GM21526 (cell line): Measurements from ENCODE around the gene CARD19.
A peak's percentile ranks its signal among the peaks of the same experiment; 100 is the strongest.

Source experiments
- ATAC-seq: cut with Tn5 transposase; IDR thresholded peaks from one replicate; pipeline ENCODE4 v1.9.1; 2021; ENCODE audit warnings: moderate library complexity; ENCODE audit not compliant: unreplicated experiment, low FRiP score

Gene CARD19, protein sequence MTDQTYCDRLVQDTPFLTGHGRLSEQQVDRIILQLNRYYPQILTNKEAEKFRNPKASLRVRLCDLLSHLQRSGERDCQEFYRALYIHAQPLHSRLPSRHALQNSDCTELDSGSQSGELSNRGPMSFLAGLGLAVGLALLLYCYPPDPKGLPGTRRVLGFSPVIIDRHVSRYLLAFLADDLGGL

DNA sequence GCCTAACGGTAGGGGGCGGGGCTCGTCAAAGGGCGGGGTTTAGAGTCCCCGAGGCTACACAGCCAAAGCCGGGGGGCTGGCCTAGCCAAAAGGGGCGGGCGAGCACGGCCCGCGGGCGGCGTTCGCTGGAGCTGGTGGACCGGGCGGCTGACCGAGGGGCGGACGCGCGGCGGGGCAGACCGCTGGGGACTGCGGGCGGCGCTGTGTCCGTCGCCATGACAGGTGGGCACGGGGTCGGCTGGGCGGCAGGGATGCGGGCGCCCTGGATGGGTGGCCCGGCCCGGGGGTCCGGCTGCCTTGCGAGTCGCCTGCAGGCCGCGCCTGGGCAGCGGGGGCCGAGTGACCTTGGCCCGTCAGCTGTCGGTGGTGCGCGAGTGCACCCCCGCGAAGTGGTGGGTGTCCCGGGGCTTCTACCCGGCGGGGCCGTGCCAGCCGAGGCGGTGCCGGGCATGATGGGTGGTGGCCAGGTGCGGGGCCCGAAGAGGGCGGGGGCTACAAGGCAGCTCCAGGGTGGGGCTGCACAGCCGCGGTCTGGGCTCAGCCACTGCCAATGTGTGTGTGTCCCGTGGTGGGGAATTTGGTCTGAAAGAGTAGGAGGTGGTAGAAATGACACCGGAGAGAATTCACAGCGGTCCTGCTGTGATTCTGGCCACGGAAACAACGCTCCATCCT lies at the start of gene CARD19:
Gene CARD19, plus strand, starts transcription at position 87 of the 672 bp plus-strand sequence. Its CDS starts 129 bp downstream, at position 216.
- ATAC-seq: peak; percentile 38

DNA sequence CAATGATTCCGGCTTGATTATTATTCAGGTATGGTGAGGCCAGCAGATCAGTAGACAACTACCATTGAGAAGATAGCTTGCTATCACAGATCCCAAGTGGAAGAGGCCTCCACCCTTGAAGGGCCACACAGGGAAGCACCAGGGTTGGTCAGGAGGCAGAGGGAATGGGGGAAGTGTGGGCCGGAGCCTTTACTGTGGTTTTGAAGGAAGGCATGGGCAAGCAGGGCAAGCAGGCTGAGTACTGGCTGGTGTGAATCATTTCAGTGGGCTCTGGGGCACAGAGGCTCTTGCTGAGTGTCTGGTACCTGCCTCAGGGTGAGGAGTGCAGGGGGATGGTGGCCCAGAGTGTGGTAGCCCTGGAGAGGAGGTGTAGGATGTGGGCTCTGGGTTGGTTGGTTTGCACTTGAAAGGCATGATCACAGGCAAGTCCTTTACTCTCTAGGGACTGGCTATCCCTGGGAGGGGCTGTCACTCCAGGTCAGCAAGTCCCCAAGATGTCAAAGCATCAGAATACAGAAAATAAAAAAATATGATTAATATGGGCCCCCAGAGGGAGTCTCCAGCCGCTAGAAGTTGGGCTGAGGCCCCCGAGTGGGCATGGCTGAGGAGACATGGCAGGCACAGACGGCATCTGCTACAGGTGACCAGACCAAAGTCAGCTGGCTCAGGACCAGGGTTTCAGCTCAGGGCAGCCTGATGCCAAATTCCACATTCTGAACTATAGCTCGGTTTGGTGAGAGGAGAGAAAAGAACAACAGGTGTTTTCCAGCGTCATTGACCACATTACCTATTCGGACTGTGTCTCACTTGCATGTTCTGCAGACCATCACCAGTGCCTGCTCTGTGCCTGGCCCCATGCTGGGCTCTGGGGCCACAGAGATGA lies 47.2 kb upstream of the CARD19 start:
- ATAC-seq: no peak

DNA sequence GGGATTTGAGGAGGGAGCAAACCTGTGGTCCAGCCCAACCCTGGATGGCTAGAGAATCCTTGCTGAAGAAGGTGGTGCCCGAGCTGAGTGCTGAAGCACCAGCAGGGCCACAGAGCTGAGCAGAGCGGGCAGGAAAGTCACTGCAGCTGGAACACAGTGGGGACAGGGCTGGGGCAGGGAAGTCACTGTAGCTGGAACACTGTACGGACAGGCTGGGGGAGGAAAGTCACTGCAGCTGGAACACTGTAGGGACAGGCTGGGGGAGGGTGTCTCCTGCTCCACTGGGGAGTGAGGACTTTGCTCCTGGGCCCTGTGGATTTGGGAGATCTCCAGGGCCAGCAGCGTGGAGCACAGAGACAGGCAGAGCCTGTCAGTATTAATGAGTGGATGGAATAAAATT lies 46.5 kb upstream of the CARD19 start:
- ATAC-seq: no peak

DNA sequence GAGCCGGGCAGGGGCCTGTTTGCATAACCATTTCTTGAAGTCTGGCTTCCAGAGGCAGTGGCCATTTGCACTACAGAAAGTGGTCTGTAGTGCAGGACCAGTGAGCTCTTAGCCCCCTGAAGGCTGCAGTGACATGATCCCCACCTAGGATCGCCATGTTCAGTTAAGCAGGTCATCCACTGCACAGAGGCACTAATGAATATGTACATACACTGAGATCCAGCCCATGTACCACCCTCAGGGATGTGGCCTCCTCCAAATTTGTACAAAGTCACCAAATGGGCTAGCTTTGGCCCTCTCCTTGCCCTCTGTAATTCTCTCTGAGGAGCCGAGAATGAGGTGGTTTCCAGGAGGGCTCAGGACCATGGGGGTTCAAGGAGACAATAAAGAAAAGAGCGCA lies 45.8 kb upstream of the CARD19 start:
- no peak for ATAC-seq

DNA sequence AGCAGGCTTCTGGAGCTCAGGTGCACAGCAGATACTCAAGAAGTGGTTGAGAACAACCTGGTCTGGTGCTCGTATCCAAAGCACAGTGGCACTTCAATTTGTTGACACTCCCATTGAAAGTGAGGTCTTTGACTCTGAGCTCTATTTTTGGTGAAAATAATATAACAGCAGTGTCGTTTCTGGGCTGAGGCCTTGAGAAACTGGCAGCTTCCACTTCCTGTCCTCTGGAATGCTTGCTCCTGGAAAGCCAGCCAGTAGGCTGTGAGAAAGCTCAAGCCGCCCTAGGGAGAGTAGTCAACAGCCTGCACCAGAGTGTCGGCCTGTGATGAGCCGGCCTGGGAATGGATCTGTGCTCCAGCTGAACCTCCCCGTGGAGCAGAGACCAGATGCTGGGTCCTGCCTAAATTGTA lies 44.3 kb upstream of the CARD19 start:
- no peak for ATAC-seq

DNA sequence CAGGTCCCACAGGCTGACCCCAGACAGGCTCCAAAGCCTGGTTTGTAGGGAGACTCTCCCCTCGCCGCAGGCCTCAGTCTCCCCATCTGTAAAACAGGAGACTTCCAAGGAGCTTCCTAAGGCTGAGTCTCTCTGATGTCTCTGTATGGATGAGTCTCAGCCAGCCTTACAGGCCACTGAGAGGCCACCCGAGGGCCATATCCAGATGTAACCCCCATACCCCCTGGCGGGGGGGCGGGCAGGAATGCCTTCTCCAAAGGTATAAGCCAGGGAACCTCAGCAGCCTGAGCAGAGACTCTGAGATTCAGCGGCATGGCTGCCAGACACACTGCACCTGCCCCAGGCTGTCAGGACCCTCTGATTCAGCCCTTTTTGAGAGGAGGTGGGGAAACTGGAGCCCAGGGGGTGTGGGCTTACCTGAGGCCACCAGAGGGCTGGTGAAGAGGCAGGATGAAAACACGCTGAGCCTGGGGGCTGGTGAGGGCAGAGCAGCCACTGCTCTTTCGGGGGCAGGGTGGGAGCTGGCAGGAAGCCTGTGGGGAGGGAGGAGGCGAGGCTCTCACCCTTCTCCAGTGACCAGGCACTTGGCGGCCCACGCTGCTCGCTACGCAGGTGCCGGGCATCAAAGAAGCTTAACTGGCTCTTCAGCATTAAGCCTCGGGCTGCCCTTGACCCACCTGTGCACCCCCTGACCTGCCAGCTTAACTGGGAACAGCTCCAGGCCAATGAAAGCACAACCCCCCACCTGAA lies 43.1 kb upstream of the CARD19 start:
- no peak for ATAC-seq

DNA sequence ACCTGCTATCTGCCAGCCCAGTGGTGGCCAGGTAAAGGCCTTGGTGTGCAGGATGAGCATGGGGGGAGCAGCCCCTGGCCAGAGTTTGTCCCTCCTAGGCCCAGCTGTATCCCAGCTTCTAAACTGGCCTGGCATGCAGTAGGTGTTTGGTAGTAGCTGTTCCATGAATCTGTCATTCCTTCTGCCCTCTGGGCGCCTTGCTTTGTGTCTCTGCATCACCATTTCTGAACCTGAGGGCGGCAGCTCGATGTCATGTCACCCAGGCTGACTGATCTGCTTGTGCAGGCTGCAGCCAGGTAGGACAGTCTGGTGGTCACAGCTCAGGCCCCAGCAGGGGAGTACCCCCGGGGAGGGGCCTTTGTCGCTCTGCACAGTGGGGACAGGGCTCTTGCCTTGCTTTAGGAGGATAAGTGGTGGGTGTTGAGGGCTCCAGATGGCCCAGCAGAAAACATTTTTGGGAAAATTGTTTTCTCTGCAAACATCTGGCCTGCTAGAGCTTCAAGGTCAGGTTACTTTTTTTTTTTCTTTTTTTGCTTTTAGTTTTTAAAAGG lies 42.2 kb upstream of the CARD19 start:
- no peak for ATAC-seq

DNA sequence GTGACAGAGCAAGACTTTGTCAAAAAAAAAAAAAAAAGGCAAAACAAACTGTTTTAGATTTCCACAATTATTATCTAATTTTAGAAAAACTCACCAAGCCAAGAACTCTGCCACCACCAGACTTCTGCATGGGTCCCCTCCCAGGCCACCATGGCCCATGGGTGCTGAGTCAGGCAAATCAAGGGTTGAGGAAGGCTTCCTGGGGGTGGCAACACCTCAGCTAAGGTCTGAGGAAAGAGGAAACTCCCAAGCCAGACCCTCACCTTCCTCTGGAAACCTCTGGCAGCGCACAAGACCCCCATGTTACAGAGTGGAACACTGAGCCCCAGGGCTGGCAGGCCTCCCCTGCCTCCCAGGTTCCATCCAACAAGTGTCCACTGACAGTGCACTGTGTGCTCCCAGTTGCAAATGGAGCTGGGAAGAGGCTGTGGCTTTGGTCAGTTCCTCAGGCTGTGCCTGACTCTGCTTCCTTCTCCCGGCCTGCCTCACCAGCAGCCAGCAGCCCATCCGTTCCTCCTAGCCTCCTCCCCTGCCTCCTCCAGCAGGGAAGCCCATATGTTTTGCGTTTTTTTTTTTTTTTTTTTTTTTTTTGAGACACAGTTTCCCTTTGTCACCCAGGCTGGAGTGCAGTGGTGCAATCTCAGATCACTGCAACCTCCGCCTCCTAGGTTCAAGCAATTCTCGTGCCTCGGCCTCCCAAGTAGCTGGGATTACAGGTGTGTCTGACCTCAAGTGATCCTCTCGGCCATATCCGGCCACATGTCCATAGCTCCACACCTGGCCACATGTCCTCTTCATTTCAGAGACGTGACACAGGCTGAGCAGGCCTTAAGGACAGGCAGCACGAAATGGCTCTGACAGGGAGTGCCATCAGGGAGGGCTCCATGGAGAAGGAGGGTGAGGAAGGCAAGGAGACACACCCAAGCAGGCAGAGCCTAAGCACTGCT lies 41.0 kb upstream of the CARD19 start:
- ATAC-seq: no peak

DNA sequence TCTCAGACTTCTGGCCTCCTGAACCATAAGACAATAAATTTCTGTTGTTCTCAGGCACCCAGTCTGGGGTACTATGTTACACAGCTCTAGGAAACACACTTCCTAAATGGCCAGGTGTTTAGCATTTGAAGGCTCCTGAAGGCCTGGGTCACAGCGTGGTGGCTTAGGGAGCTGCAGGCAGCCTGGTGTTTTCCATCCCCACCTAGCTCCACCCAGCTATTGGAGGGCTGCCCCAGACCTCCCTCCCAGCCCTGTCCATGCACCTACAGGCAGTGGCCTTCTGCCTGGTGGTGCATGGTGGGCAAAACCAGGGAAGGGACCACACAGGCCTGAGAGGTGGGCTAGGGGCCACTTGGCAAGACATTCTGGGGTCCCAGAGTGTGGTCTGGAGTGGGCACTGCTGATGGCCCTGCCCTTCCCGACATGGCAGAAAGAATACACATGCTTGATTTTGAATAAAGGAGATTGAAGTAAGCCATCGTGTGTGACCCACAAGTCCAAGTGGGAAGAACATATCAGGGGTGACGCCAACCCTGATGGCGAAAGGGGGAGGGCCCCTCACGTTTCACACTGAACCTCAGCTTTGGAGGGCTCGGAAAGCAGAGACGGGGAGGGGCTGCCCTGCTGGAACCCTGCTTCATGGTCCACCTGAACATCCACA lies 38.8 kb upstream of the CARD19 start:
- no peak for ATAC-seq

DNA sequence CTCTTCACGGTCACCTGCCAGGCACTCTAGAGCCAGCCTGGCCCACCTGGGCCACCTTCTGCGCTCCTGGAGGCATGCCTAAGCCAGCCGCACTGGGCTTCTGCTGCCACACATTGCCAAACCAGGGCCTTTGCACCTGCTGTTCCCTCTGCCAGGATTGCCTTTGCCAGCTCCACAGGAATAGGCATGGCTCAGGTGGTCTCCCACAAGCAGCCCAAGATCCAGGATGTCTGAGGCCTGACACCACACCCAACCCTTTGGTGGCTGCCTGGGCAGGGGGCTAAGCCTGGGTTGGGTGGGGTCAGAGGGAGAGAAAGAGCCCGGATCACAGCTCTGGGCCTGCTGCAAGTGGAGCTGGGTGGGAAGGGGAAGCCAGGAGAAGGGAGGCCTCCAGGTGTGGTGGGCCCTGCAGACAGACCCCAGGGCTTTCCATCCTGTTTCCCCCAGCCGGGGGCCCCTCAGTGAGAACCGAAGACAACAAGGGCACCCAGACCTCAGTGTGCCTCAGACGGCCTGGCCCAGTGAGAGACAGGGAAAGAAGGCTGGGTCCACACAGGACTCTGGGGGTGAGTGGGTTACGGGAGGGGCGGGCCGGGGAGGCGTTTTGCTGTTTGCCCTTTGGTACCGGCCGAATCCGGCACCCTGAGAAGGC lies 38.2 kb upstream of the CARD19 start:
- ATAC-seq: no peak

DNA sequence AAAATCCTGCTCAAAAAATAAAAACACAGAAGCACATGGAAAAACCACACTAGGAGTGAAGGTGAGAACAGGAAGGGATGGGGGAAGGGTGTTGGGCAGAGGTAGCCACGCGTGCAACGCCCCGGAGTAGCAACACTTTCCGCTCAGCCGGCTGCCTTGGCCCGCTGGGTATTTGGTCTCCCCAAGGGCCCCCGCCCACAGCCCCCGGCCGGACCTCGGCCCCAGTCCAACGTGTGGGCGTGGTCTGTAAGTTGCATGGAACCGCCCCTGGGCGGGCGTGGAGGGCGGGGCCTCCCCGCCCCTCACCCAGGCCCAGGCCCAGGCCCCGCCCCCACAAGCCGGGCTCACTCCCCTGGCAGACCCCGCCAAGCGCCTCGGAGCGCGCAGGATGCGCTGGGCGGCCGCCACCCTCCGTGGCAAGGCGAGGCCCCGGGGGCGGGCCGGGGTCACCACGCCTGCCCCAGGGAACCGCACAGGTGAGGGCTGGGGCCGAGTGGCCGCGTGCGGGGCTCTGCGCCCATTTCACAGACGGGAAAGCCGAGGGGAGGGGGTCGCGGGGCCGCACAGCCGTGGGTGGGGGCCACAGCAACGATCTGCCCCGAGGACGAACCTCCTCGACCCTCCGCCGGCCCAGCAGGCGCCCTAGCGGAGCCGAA lies 37.5 kb upstream of the CARD19 start, which contains the start of gene SUSD3:
Gene SUSD3, plus strand, starts transcription at position 347 of the 656 bp plus-strand sequence. Its CDS starts 42 bp downstream, at position 389.
- ATAC-seq: peak; percentile 47

DNA sequence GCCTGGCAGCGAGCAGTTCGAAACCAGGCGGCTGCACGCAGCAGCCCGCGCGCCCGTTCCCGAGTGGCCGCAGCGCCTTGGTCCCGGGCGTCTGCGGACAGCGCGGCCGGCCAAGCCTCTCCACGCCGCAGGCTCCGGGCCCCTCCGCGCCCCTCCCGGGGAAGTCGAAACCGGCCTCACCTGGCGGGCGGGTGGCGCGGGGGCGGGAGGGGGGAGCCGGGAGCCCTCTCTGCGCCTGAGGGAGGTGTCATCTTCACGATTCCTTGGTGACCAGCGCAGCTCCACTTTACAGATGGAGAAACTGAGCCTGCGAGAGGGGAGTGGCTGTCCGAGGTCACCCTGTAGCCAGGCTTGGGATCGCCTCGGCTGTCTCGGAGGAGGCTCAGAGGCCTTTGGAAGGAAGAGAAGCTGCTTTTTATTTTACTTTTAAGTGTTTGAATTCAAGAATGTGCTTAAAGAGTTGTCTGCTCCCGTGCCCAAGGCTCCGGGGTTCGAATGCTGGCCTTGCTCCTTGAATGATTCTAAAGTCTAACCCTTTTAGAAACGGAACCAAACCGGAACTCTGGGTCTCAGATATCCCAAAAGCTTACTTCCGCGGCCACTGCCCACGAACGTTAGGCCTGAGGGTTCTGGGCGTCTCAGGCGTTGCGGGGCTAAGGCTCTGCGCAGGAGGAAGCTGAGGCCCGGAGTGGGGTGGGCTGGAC lies 36.9 kb upstream of the CARD19 start:
- no peak for ATAC-seq

DNA sequence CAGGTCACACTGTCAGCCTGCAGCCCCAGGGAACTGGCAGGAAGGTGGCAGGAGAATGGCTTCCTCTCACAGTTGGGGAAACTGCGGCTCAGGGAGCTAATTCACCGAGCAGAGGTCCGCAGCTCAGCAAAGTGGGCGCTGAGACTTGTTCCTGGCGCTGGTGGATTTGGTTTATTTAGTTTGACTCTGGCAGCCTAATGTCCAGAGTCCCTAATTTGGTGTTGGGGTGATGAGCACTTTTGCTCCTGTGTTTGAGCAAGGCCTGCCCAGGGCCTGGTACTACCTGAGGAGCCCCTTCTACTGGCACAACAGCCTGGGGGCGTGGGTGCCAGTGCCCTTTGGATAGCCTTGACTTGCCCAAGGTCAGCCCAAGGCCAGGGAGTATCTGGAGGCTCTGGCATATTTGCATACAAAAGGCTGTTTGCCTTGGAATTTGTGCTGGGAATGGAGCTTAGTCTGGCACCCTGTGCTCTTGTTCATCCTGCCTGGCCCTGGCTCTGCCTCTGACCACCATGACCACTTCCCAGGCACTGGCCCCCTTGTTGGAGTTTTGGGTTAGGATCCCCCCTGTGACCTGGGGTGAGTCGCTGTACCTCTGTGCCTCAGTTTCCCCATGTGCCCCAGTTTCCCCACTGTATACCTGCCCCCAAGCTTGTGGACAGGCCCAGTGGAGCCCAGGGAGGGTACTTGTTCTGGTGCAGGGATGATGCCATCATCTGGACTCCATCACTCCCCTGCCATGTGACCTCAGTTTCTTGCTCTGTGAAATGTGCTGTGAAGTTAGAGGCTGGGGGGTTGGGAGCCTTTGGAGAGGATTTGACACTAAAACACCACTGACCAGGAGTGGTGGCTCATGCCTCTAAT lies 36.1 kb upstream of the CARD19 start:
- no peak for ATAC-seq

DNA sequence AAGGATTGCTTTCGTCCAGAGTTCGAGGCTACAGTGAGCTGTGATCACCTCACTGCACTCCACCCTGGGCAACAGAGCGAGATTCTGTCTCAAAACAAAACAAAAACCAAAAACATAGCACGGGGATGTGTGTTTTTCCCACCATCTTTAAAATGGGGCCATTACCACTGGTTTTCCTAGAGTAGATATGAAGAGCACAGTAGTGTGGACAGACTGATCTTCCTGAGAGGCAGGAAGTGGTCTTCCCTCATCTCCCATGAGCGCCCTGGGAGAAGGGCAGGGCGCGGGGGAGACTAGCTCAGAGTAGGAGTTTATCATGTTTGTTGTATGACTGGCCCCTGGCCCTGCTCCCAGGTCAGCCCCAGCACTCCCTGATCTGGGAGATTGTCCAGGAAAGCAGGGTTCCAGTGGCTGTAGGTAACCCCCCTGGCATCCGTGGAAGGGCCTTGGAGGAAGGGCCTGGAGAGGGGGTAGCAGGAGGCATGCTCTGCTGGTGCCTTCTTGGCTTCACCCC lies 35.2 kb upstream of the CARD19 start:
- no peak for ATAC-seq

DNA sequence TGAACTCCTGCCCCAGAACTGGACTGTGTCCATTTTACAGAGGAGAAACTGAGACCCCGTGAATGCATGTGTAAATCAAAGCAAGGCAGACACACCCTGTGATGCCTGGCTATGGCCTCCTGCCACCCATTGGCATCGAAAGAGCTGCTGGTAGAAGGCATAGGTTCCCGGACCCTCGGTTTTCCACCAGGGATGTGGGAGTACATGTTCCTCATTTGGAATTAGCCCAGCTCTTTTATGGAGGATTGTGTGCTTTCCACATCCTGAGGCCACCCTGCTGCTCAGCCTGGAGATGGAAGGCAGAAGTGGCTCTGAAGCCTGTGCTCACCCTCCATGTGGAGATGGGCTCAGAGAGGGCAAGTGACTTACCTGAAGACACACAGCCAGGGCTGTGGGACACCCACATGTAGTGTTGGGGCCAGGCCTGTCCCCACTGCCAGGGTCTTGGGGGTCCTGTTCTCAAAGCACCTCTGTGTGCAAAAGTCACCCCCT lies 34.7 kb upstream of the CARD19 start:
- ATAC-seq: no peak
